Middle frontal gyrus (tissue), 1 donor: Measurements from ENCODE around the gene ZMAT3.
"Not testable (repeated sequence)": the region's sequence is repeated elsewhere in the genome, so short reads cannot be mapped to it uniquely, and the experiment has no call there.

Experiments
- DNase-seq: peaks from one replicate; pipeline ENCODE4 v3.0.0-alpha.2; 2015; ENCODE audit warnings: low spot score; ENCODE audit errors: extremely low spot score

The ZMAT3 gene

GRCh38 chr3:179071323-179072099 lies at the start of gene ZMAT3:
Gene ZMAT3, minus strand, starts transcription at chr3:179071809. Its CDS starts 4,057 bp downstream, at chr3:179067752.
- DNase-seq: peak; percentile 83

GRCh38 chr3:179116816-179117215 lies 45.2 kb upstream of the ZMAT3 start:
- no peak for DNase-seq

GRCh38 chr3:179115444-179115843 lies 43.8 kb upstream of the ZMAT3 start:
- DNase-seq: not testable (repeated sequence)

GRCh38 chr3:179113903-179114302 lies 42.3 kb upstream of the ZMAT3 start:
- no peak for DNase-seq

- no peak for DNase-seq
Observed at GRCh38 chr3:179108086-179108485, 36.5 kb upstream of the ZMAT3 start.

GRCh38 chr3:179107617-179108016 lies 36.0 kb upstream of the ZMAT3 start:
- DNase-seq: no peak

- DNase-seq: no peak
Observed at GRCh38 chr3:179105881-179106280, 34.3 kb upstream of the ZMAT3 start.

- no peak for DNase-seq
Observed at GRCh38 chr3:179100652-179101051, 29.0 kb upstream of the ZMAT3 start.

- no peak for DNase-seq
Observed at GRCh38 chr3:179098388-179099077, 26.9 kb upstream of the ZMAT3 start.

- no peak for DNase-seq
Observed at GRCh38 chr3:179093807-179094206, 22.2 kb upstream of the ZMAT3 start.

- DNase-seq: no peak
Observed at GRCh38 chr3:179091113-179091512, 19.5 kb upstream of the ZMAT3 start.

- no peak for DNase-seq
Observed at GRCh38 chr3:179088306-179088705, 16.7 kb upstream of the ZMAT3 start.

- DNase-seq: no peak
Observed at GRCh38 chr3:179083977-179084376, 12.4 kb upstream of the ZMAT3 start.

- no peak for DNase-seq
Observed at GRCh38 chr3:179082416-179082815, 10.8 kb upstream of the ZMAT3 start.

- DNase-seq: no peak
Observed at GRCh38 chr3:179081885-179082284, 10.3 kb upstream of the ZMAT3 start.

- DNase-seq: no peak
Observed at GRCh38 chr3:179079537-179079936, 7.9 kb upstream of the ZMAT3 start.

GRCh38 chr3:179076243-179077027 lies 4.8 kb upstream of the ZMAT3 start:
- DNase-seq: no peak

- no peak for DNase-seq
Observed at GRCh38 chr3:179074656-179075055, 3.0 kb upstream of the ZMAT3 start.

- DNase-seq: no peak
Observed at GRCh38 chr3:179073816-179074215, 2.2 kb upstream of the ZMAT3 start.

- no peak for DNase-seq
Observed at GRCh38 chr3:179072100-179072438, 460 bp upstream of the ZMAT3 start.

GRCh38 chr3:179071027-179071322 lies 634 bp downstream of the ZMAT3 start:
- DNase-seq: no peak

- DNase-seq: no peak
Observed at GRCh38 chr3:179069762-179070390, 1.7 kb downstream of the ZMAT3 start.
